Adipose tissue (tissue), 3 donors: ENCODE data around the gene ATXN1. TPM values are rescaled to one million over a fixed set of nuclear protein-coding genes. Genes with fewer than 3 reads are reported as not detected.

Source experiments
- H3K27ac ChIP-seq: one replicate; pipeline ENCODE4 v1.5.1; 2013; ENCODE audit warnings: low read depth, low read length
- WGBS, 3 donors: extraction: QIAGEN DNeasy Blood & Tissue Kit; methylation state at CpG; one replicate each; pipeline ENCODE4 v1.1.7; 2013; 5-methylcytosine and 5-hydroxymethylcytosine counted together
- polyA plus RNA-seq, 3 donors: library from polyadenylated mRNA; stranded (reverse); fragments of 200-250 nt; gene quantifications; one replicate each; pipeline ENCODE4 v1.2.3, GENCODE V29; 2013
- donor health status: healthy with polysubstance abuse.
- donor health status: Bipolar disorder and iron deficiency.
- donor health status: healthy.

Gene ATXN1
- polyA plus RNA-seq, 3 donors: 2.6 to 7.2 (median 6.8) TPM

- H3K27ac ChIP-seq: no peak overlapping the region
Measured at GRCh38 chr6:16493802-16494201, 267.5 kb downstream of the ATXN1 start.

- H3K27ac ChIP-seq: no peak overlapping the region
- WGBS, 3 donors: 75 to 92% (median 81%) methylated on average over 5 of the region's 5 CpGs
Measured at GRCh38 chr6:16493112-16493511, 268.1 kb downstream of the ATXN1 start.

- H3K27ac ChIP-seq: no peak overlapping the region
- 96 to 99% (median 97%) methylated on average over 5 of the region's 5 CpGs for WGBS, 3 donors
Measured at GRCh38 chr6:16491666-16492313, 269.5 kb downstream of the ATXN1 start.

GRCh38 chr6:16490616-16491015 lies 270.6 kb downstream of the ATXN1 start:
- 80 to 92% (median 83%) methylated on average over 2 of the region's 2 CpGs for WGBS, 3 donors
- H3K27ac ChIP-seq: no peak overlapping the region

GRCh38 chr6:16488813-16489212 lies 272.4 kb downstream of the ATXN1 start:
- no peak overlapping the region for H3K27ac ChIP-seq
- WGBS, 3 donors: 46 to 58% (median 47%) methylated on average over 2 of the region's 2 CpGs

GRCh38 chr6:16487996-16488674 lies 273.1 kb downstream of the ATXN1 start:
- H3K27ac ChIP-seq: no peak overlapping the region
- WGBS, 3 donors: 92 to 94% (median 93%) methylated on average over 6 of the region's 6 CpGs

- WGBS, 3 donors: 78 to 85% (median 81%) methylated on average over 11 of the region's 11 CpGs
- no peak overlapping the region for H3K27ac ChIP-seq
Measured at GRCh38 chr6:16486661-16487060, 274.6 kb downstream of the ATXN1 start.

GRCh38 chr6:16483315-16483875 lies 277.9 kb downstream of the ATXN1 start:
- 78 to 83% (median 79%) methylated on average over 2 of the region's 2 CpGs for WGBS, 3 donors
- H3K27ac ChIP-seq: no peak overlapping the region

GRCh38 chr6:16482702-16483314 lies 278.5 kb downstream of the ATXN1 start:
- no peak overlapping the region for H3K27ac ChIP-seq
- WGBS, 3 donors: 87 to 100% (median 90%) methylated on average over 1 of the region's 1 CpG

- WGBS, 3 donors: 87 to 99% (median 90%) methylated on average over 3 of the region's 3 CpGs
- H3K27ac ChIP-seq: no peak overlapping the region
Measured at GRCh38 chr6:16481697-16482399, 279.4 kb downstream of the ATXN1 start.

- no peak overlapping the region for H3K27ac ChIP-seq
- WGBS, 3 donors: 60 to 78% (median 69%) methylated on average over 4 of the region's 4 CpGs
Measured at GRCh38 chr6:16480763-16481560, 280.3 kb downstream of the ATXN1 start.

GRCh38 chr6:16477367-16478149 lies 283.7 kb downstream of the ATXN1 start:
- no peak overlapping the region for H3K27ac ChIP-seq
- WGBS, 3 donors: 73 to 78% (median 76%) methylated on average over 12 of the region's 12 CpGs

- H3K27ac ChIP-seq: no peak overlapping the region
Measured at GRCh38 chr6:16476861-16477260, 284.4 kb downstream of the ATXN1 start.

GRCh38 chr6:16475494-16475781 lies 285.8 kb downstream of the ATXN1 start:
- 96 to 100% (median 98%) methylated on average over 1 of the region's 1 CpG for WGBS, 3 donors

More at GRCh38 chr6:16476861-16477260, 284.4 kb downstream of the ATXN1 start:
- 73 to 93% (median 79%) methylated on average over 7 of the region's 7 CpGs for WGBS, 3 donors

GRCh38 chr6:16474772-16475493 lies 286.3 kb downstream of the ATXN1 start:
- no peak overlapping the region for H3K27ac ChIP-seq
- 96 to 98% (median 96%) methylated on average over 3 of the region's 3 CpGs for WGBS, 3 donors

More at GRCh38 chr6:16475494-16475781, 285.8 kb downstream of the ATXN1 start:
- no peak overlapping the region for H3K27ac ChIP-seq

GRCh38 chr6:16473908-16474771 lies 287.1 kb downstream of the ATXN1 start:
- WGBS, 3 donors: 65 to 93% (median 90%) methylated on average over 1 of the region's 1 CpG

More at GRCh38 chr6:16473908-16474771, 287.1 kb downstream of the ATXN1 start:
- H3K27ac ChIP-seq: no peak overlapping the region
